ENCODE measurements around the gene ST8SIA1.
"Not testable (repeated sequence)": the region's sequence is repeated elsewhere in the genome, so short reads cannot be mapped to it uniquely, and the experiment has no call there.

The ST8SIA1 gene

DNA sequence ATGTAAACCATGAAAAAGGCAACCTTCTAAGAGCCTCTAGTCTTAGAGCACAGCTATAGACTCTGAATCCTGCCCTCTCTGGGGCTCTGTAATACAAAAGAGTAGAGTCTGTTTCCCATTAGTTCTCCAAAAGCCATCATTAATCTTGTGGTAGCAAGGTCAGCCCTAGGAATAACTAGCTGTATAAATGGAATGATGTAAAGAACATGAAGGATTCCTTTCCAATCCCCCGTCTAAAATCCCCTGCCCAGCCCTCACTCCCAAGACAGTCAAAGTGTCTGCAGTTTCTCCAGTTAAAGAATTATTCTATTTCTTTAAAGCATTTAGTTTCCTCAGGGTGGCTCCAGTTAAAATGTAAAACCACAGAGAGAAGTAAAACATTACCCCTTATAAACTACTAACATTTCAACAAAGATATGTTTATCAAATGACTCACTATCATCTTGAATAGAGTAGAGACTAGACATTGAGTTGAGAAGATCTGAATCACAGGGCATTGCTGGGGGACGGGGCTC lies 104.2 kb downstream of the ST8SIA1 start:
- DNase-seq: no peak

DNA sequence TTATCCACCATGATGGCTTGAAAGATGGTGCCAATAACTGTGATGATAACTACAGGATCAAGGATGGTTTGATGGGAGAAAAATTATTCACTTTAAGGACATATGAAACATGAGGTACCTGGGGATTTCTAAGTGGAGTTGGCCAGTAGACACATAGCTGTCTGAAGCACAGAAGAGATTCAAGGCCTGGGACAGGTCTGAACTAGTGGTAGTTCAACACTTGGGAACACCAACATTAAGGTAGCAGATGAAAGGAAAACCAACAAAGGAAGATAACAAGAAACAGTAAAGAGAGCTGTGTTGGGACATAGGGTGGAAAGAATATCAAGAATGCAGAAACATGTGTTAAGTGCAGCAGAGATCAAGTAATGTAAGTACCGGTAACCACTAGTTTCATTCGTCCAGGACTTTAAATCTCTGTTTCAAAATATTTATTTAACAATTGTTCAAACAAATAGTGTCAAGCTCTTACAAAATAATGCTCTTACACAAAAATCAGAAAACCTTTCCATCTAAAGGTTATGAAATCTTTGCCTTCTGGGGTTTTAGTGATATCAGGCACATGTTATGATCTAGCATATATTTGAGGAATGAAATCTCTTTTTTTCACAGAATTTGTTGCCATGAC lies 104.7 kb downstream of the ST8SIA1 start:
- DNase-seq: no peak

DNA sequence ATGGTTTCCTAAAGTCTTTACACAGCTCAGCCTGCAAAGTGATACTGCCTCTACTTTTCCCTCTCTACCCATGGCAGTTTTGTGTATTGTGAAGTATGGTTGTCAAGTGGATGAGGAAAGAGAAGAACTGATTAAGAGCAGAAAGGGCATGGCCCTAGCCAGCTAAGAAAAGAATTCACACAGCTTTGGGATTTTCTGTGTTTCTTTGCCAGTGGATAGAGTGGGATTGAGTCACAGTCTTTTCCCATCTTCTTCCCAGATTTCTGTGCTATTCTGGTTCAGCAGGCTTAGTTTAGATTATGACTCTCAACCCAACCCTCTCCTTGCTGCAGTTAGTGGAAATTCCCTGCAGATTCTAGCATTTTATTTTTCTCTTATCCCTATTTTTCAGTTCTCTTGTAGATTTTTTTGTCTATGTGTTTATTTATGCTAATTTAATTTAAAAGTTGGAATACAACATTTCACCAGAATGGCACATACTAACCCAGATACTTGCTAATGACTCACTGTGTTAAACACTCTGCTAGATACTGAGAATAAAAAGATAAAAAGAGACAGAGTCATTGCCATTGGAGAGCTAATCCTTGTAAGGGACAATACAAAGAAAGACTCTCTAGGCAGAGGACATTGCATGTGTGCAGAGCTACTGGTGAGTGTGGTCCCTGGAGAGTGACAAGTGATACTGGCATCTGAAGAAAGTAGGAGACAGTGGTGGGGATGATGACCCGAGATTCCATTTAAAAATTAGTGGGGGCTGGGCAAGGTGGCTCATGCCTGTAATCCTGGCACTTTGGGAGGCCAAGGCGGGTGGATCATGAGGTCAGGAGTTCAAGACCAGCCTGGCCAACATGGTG lies 106.3 kb downstream of the ST8SIA1 start:
- DNase-seq: no peak

DNA sequence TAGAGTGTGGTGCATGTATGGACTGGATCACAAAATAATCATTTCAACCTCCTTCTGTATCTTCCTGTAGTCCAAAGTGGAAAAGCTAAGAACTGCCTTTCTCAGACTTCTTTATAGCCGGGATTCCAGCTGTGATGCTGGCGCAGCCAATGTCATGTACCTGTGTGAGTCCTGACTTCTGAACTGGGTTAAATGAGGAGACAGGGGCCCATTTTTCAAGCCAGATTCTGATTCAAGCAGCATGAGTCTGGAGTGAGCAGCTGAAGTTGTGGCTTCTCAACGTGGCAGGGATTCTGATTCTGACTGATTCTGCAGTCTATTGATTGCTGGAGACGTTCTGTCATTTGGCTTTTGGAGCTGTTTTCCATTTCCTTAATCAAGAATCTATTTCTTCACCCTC lies 111.2 kb downstream of the ST8SIA1 start:
- DNase-seq: no peak

DNA sequence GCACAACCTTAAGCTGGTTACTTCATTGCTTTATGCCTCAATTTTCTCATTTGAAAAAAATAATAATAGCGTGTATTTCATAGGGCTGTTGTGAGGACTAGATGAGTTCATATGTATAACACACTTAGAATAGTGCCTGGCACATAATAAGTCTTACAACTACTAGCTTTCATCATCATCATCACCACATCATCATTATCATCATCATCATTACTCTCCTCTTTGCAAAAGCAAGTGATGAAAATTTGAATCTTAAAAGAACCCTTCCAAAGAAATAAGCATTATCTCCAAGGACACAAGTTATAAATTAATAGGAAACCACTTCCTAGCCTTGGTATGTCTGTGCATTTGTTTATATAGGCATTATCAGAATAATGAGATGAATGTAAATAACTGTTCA lies 117.0 kb downstream of the ST8SIA1 start:
- no peak for DNase-seq

DNA sequence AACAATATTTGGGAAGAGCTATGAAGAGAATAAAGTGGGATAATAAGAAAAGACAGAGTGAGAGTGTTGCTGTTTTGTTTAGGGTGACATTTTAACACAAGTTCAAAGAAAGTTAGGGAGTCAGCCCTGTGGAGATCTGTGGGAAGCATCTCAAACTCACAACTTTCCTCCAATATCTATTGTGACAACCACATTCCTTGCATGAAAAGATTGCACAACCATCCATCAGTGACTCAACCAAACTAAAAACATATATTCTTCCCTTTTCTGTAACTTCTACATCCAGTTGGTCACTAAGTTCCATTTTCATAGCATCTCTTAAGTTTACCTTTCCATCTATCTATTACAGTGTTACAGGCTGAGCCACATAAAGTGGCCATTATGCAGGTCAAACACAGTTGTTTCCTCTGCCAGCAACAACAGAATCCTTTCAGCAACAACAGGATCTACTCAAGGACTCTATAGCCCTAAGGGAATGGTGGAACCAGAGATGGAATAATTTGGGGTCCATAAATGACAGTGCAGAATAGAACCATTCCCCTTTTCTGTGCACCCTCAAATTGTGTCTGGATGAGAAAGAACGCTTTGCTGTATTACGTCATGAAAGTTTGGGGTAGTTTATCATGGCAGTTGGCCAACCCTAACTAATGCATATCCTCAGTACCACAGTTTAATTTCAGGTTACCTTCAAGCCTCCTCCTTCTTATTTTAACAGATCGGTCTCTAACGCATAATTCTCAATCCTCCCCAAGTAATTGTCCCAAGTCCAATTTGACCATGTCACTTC lies 118.8 kb downstream of the ST8SIA1 start:
- DNase-seq: no peak

DNA sequence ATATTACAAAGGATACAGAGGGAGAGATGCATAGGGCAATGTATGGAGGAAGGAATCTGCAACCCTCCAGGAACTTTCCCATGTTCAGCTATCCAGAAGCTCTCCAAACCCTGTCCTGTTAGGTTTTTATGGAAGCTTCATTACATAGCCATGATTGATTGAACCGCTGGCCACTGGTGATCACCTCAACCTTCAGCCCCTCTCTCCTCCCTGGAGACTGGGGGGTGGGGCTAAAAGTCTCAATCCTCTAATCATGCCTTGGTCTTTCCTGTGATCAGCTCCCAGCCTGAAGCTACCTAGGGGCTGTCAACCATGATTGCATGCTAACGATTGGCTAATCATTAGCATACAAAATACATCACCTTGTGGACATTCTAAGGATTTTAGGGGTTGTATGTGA lies 123.4 kb downstream of the ST8SIA1 start:
- no peak for DNase-seq

DNA sequence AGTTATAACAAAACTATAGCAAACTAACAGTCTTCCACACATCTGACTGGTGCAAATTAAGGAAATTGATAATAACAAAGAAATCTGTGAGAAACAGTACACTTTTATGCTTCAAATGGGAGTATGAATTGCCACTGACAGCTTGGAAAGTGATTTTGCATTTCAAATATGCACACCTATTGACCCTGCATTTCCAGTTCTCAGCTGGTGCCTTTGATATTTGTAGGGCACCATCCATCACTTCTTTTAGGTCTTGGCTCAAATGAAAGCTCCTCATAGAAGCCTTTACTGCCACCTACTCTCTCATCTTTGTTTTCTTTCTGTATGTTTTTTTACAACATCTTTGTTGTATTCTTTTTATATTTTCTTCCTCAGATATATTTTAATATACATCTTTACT lies 125.1 kb downstream of the ST8SIA1 start:
- no peak for DNase-seq

DNA sequence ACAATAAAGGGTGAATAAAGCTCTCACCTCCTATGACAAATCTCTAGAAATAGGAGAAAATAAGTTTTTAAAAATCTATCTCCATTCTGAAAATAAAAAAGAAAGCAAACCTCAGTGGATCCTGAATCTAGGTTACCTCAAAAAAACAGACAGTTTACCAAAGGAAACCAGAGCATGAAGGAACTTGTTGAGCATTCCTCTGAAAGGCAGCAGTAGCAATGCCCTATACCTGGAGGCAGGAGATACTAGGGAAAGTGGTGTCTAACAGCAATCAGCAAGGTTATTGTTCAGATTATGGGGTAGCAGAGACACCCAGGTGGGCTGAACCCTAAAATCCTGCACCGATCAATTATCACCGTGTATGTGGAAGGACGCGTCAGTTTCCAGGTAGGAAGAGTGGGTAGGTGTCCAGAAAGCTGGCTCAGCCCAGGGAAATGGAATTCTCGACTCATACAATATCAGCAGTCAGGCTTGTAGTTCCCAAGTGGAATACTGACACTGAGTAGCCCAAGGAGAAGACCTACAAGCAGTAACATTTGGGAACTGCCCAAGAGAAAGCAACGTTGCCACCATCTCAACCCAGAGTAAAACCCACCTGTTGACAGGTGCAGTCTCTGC lies 128.3 kb downstream of the ST8SIA1 start:
- no peak for DNase-seq

DNA sequence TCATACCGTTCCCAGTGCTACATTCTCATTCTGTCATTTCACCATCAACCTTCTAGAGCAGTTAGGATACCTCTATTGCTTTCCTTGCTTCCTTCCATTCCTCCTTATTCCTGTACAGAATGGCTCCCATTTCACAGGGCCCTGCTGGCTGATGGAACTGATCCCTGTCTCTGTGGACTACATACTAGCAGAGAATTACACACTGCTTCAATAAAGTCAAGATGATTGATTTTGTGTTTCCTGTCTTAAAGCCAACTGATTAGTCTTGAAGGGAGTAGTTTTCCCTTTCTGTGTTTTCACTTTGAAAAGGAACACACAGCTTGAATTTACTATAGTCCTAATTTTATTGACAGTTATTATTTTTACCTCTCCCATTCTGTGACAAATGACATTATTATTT lies 130.1 kb downstream of the ST8SIA1 start:
- DNase-seq: no peak

DNA sequence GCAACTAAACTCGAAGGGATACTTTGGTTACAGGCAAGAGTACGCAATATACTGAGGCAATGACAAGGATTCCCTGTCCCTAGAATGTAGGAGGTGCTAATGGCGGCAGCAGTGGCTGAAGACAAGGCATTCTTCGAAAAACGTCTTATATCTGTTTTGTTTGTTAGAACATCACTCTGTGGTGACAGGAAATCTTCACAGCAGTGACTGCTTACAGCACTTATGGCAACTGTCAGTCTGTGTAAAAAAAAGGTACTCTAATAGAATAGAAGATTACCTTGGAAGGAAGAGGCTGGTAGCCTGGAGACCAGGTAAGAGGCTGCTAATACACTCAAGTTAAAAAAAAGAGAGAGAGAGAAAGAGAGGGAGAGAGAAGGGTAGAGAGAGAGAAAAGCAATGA lies 131.7 kb downstream of the ST8SIA1 start:
- no peak for DNase-seq

DNA sequence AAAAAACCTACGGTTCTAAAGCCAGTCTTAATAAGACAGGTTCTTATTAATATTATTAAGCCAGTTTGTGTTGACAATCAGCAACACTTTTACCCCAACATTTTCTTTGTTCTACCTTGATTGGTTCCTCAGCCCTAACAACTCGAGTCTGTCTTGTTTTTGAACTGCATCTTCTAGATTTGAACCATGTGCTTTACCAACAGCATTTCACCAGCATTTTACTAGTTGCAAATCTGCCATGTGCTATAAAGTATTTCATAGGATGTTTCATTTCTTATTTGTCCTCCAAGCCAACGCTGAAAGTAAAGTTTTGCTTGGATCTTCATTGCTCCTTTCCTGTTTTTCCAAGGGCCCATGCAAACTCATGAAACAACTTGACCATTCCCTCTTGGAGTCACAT lies 133.4 kb downstream of the ST8SIA1 start:
- DNase-seq: no peak

DNA sequence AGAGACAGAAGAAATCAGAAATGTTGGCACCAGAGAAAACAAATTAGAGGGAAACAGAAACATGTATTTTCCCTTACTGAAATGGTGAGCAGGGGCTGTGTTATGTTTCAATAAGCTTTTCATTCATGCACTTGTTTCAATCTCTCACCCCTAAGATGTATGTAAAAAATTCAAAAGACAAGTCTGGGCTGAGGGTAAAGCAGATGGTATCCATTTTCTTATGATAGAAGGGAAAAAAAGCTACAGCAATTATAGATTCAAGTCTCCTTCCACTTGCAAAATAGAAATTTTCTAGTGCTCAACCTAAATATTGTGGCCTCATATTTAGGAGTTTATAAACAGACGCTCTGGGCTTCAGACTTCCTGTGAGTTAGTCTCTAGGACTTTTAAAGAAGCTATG lies 138.3 kb downstream of the ST8SIA1 start:
- DNase-seq: no peak

DNA sequence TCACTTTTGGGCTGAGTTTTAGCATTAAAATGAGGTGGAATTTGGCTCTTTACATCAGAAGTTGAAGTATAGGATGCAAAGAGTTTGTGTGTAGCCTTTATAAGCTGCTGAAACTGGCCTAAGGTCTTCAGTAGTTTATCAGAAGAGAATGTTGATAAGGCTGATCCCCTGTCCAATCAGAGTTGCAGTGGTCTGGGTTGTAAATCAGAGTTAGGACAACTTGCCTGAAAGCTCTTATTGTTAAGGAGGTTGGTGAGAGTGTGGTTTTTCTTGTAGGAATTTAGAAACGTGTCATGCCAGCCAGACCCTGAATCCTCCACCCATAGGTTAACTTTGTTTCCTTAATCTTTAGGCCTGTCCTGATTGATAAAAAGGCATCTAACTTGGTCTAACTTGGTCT lies 143.5 kb downstream of the ST8SIA1 start:
- DNase-seq: no peak

DNA sequence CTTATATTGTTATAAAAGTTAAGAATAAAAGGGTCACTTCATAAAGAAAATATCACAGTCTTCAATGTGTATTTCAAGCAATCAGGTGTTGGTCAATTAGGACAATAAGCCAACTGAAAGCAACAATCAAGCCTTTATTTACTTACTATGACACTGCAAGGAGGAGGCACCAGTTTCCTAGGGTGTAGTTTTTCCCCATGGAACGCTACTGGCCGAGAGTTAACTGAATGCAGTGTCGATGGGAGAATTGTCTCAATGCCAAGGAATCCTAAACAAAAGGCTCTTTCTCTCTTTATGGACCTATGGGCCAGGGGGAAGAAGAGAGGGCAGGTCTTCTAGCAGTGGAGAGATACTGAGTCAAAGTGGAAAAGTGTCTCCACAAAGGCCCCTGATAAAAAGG lies 146.1 kb downstream of the ST8SIA1 start:
- no peak for DNase-seq

DNA sequence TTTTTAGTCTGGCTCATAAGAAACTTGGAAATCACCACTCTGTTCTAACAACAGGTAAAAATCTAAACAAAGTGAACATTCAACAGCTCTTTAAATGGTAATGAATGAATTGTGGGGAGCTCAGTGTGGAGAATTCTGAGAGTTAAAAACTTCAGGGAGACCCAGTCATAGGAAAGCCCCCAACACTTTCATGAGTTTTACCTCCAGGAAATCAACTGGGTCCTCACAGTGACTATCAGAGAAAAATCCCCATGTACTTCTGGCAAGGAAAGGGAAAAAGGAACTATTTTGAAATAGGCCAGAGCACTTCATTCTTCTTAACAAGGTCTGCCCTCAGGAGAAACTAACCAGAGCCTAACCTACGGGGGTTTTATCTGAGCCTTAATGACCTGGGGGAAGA lies 153.8 kb downstream of the ST8SIA1 start:
- no peak for DNase-seq

DNA sequence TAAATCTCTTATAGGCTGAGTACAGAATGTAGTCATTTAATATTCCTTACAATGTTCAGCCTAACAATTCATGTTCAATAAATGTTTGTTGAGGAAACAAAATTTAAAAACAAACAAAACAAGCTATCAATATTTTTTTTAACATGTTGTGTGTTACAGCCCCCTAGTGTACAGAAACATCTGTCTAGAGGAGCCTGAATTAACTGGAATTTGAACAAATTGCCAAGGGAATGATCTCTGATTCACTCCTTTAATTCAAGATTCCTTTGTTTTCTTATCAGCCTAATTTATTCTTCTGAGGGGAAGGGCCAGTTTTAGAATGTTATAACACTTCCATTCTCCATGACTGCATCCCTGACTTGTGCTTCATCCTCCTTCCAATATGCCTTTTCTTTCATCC lies 161.3 kb downstream of the ST8SIA1 start:
- DNase-seq: no peak

DNA sequence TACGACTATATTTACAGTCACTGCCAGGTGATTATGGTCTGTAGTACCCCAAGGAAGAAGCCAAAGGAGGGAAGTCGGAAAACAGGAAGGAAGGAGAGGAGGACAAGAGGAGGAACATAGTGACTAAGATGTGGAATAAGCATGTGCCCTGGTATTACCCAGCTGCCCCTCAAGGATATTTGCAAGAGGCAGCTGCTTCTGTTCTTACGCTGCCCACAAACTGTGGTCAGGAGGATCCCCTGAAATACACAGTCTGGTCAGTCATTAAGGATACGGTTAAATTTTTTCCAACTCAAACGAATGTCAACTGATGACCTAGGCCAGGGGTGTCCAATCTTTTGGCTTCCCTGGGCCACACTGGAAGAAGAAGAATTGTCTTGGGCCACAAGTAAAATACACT lies 162.0 kb downstream of the ST8SIA1 start:
- no peak for DNase-seq

DNA sequence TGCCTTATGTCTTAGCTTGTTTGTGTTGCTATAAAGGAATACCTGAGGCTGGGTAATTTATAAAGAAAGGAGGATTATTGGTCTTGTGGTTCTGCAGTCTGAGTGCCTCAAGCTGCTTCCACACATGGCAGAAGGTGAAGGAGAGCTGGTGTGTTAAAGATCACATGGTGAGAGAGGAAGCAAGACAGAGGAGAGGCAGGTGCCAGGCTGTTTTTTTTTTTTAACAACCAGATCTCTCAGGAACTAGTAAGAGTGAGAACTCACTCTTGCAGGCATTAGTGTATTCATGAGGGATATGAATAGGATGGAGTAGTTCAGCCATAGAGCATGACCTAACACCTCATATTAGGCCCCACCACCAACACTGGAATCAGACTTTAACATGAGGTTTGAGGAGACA lies 165.1 kb downstream of the ST8SIA1 start:
- no peak for DNase-seq

DNA sequence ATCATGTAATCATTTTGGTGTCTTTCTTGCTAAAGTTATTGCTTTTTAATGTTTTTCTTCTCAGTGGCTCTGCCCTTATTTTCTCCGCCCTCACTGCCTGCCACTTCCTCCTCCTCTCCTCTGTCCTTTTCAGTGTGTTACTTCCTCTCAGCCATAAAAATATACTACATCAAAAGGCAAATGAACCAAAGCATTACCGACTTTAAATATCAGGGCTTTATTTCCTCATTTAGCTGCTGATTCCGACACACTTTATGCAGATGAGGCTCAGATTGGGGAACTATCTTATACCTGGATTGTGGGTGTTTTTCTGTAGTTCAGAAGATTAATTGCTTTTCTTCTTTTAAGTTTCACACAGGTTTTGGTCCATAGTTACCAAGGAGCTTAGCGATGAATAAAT lies 170.4 kb downstream of the ST8SIA1 start:
- DNase-seq: no peak

DNA sequence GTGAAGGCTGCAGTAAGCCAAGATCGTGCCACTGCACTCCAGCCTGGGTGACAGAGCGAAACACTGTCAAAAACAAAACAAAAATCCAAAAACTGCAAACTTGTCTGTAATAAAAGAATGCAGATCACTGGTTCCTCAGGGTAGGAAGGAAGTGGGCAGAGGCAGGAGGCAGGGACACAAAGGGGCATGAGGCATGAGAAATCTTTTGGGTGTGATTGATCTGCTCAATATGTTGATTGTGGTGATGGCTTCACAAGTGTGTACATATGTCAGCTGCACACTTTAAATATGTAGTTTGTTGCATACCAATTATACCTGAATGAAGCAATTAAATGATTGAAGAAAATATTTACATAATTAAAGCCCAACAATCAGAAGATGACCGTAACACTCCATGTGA lies 170.9 kb downstream of the ST8SIA1 start:
- DNase-seq: no peak

DNA sequence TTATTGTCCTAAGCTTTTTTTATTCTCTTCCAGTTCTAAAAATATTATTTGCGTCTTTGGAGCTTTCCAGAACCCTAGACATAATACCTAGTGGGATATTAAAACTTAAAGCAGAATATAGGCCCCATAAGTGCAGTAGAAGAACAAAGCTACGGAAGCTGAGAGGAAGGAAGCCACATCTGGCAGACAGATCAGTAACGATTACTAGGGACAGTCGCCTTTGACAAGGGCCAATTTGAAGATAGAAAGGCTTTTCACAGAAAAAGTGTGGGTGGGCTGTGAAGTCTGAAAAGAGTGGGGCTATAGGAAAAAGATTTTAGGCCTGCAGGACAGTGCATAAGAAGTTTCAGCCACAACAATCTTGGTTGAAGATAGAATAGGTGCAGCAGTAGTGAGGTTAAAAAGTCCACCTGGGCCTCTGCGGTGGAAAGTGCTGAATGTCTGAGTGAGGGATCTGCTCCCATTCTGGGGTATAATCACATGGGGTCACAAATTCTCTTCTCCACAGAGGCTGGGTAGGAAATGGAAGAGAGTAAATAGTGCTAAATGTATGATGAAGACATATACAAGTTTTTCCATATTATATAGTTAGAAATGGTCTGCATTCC lies 174.0 kb downstream of the ST8SIA1 start:
- DNase-seq: no peak

DNA sequence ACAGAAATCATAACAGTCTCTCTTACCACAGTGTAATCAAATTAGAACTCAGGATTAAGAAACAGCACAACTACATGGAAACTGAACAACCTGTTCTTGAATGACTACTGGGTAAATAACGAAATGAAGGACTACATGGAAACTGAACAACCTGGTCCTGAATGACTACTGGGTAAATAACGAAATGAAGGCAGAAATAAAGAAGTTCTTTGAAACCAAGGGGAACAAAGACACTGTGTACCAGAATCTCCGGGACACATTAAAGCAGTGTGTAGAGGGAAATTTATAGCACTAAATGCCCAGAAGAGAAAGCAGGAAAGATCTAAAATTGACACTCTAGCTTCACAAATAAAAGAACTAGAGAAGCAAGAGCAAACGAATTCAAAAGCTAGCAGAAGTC lies 185.2 kb downstream of the ST8SIA1 start:
- not testable (repeated sequence) for DNase-seq
